NCI-H1048 (cell line): ENCODE results near the gene KLHL9.
"Not testable (repeated sequence)": the region's sequence is repeated elsewhere in the genome, so short reads cannot be mapped to it uniquely, and the experiment has no call there.

Experiments used
- DNase-seq: peaks from one replicate; lab custom pipeline; 2025; lab: John Stamatoyannopoulos, UW

KLHL9 gene, protein sequence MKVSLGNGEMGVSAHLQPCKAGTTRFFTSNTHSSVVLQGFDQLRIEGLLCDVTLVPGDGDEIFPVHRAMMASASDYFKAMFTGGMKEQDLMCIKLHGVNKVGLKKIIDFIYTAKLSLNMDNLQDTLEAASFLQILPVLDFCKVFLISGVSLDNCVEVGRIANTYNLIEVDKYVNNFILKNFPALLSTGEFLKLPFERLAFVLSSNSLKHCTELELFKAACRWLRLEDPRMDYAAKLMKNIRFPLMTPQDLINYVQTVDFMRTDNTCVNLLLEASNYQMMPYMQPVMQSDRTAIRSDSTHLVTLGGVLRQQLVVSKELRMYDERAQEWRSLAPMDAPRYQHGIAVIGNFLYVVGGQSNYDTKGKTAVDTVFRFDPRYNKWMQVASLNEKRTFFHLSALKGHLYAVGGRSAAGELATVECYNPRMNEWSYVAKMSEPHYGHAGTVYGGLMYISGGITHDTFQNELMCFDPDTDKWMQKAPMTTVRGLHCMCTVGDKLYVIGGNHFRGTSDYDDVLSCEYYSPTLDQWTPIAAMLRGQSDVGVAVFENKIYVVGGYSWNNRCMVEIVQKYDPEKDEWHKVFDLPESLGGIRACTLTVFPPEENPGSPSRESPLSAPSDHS

DNA sequence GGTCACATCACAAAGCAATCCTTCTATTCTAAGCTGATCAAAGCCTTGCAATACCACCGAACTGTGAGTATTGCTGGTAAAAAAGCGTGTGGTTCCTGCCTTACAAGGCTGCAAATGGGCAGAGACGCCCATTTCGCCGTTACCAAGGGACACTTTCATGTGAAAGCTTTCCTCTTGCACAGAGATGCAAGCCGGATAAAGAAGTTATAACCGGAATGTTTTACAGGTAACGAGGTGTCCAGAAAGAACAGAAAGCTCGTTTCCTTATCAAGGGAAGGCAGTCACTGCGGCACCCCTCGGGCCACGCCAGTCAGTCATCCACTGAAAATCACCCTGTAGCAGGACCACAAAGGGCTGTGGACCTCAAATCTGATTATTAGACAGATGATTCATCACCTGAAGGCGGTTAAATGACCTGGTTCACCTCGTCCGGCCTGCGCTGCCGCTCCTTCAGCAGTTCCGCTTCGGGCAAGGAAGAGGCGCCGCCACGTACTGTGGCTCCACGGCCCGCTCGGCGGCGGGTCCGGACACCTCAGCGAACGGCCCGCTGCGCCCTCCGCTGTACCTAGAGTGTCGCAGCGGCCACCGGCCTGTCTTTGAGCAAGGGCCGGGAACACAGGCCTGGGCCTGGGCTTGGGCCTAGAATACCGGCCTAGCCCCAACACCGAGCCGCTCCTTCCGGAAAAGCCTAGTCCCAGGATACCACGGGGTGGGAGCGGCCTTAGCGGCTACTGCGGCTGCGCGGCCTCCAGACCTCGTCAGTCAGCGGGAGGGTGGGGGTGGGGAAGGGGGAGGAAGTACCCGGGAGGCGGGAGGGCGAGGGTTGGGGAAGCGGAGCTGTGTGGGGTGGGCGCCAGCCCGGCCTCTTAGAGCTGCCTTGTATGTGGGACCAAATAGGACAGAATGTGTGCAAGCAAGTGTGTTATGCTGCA is at the start of gene KLHL9:
Gene KLHL9, minus strand, starts transcription at position 704 of the 932 bp plus-strand sequence. Its CDS starts 545 bp downstream, at position 159.
- peak; percentile 72 for DNase-seq

DNA sequence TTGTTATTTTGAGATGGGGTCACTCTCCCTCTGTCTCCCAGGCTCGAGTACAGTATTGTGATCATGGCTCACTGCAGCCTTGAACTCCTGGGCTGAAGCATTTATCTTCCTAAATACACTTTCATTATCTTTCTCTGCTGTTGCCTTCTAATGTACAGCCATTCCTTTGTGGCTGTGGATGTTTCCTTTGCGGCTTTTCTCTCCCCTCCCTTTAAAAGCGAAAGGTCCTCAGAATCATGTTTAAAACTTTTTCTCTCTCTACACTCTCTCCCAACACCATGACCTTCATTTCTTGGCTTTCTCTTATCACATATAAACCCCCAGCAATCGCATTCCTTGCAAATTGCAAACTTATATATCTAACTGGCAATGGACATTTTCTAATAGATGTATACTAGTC is 48.4 kb upstream of the KLHL9 start:
- DNase-seq: no peak

DNA sequence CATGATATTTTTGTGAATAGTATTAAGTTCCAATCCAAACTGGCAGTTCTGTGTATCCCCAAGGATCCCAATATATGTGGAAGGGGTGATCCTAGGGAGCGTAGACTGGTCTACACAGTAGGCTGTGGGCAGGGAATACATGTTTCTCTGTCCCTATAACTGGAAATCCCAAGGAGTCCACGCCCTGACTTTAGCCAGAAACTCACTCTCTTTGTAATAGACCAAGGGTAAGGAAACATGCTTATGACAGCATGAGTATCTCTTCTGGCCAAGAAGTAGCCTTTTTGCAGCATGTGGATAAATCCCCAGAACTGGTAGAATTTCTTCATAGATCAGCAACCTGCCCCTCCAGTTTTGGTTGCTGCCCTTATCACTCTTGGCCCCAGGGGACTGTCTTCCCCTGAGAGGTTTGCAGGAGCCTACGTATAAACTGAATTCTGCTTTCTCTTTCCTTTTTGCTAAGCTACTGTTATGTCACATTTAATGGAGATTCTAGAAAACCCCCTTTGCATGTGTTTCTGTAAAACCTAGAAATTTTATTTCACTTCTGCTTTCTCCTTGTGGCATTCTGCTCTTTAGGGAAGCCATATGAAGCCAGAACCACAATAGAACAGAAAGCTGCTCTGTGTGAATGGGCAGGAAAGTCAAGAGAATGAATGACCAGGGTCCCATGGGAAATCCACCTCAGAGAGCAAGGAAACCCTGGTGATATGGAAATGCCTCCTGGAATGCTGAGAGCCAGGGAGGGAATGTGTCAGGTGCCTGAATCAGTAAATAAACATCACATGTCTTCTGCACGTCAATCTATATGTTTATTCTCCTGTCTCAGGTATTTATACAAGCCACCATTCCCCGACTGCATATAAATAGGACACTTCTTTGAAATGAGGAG is 46.5 kb upstream of the KLHL9 start:
- no peak for DNase-seq

DNA sequence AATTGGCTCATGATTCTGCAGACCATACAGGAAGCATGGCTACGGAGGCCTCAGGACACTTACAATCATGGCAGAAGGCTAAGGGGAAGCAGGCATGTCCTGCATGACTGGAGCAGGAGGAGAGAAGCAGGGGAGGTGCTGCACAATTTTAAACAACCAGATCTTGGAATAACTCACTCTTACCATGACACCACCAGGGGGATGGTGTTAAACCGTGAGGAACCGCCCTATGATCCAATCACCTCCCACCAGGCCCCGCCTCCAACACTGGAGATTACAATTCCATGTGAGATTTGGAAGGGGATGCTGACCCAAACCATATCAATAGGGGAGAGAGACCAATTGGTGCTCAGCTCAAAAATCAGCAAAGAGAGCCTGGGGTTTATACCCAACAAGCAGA is 36.3 kb upstream of the KLHL9 start:
- DNase-seq: not testable (repeated sequence)

DNA sequence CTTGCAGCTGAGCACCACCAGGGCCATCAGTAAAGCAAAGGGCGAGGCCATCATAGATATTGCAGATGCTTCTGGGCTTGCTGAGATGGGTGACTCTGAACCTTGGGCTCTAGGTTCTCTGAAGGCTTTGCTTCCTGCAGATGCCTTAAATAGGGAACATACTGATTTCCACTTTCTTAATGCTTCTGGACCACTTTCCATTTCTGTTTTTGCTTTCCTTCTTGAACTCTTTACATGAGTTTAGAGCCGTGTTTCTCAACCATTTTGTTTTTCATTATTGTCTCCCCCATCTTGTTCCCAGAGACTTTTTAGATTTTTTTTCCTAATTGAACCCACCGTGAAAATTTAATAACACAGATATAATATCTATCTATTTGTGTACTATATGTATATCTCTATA is 32.8 kb upstream of the KLHL9 start, which contains the start of gene IFNA13:
Gene IFNA13, minus strand, starts transcription at position 101 of the 400 bp plus-strand sequence. Its CDS starts 47 bp downstream, at position 54.
- no peak for DNase-seq

DNA sequence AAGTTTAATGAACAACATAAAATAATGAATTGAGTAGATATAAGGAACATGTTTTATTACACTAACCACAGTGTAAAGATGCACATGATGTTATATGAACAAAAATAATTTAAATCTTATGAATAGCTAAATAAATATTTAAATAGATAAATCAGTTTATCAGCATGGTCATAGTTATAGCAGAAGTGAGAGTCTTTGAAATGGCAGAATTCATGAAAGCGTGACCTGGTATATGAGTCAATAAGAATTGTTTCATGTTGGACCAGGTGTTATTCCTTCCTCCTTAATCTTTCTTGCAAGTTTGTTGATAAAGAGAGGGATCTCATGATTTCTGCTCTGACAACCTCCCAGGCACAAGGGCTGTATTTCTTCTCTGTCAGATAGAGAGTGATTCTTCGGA is 32.0 kb upstream of the KLHL9 start:
- not testable (repeated sequence) for DNase-seq

DNA sequence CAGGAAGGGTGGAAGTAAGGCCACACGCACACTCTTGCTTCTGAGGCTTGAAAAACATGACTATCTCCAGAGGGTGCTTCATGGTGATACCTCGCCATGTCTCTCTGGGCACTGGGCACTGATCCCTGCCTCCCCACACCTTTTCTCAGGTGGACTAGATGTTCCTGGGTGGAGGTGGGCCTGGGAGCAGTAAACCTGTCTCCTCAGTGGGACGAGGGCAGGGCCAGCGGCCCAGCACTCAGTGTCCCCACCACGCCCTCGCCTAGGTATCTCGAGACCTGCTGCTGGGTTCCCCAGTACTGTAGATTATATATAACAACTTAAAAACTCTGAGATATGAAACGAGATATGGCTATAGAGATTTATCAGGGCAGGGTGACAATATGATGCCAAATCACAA is 27.1 kb upstream of the KLHL9 start:
- no peak for DNase-seq

DNA sequence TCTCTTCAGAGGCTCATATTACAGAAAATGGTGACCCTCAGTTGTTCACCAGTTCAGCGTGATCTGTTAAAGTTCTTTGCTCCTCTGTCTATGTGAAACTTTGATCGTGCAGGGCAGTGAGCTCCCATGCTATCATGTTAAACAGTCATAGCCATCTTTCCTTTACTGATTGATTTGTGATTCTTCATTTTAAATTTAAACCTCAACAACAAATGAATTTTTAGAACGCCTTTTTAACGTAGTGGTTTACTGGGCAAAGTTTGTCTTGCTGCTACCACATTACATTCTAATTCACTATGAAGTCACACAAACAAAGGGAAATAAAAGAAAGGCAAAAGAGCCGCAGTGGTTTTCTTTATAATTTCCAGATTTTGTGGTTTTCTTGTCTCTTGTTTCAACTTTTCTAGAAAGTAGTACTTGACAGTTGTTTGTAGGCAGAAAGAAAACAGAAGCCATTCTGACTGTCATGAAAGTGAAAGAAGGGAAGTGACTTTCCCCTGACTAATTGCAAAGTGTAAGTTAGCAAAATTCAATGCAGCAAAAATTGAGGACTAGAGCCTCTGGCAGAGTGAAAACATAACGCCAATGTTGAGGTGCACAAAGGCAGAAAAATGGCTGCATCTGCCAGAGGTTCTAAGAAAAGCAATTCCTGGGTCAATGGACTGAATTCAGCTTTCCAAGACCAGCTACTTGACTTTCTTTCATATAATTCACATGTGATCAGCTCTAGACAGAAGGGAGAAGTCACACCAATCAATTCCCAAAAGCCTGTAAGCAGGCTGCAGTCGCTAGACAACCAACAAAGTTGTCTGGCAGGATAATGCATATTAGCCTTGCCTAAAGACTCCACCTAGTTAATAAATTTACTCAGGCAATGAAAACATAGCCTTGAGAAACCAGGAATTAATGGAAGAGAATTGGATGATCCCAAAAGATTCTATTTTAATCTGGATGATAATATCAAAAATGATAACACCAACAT is 22.6 kb upstream of the KLHL9 start:
- no peak for DNase-seq

DNA sequence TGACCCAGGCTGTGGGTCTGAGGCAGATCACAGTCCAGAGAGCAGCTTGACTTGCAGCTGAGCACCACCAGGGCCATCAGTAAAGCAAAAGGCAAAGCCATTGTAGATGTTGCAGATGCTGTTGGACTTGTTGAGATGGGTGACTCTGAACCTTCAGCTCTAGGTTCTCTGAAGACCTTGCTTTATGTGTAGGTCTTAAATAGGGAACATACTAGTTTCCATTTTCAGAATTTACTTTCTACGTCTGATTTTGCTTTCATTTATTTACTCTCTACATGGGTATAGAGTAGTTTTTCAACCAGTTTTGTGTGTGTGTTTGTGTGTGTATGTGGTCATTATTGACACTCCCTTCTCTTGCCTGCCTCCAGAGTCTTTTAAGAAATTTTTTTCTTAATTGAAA is 15.6 kb upstream of the KLHL9 start, which contains the start of gene IFNA6:
Gene IFNA6, minus strand, starts transcription at position 101 of the 400 bp plus-strand sequence. Its CDS starts 0 bp downstream, at position 101.
- DNase-seq: no peak

DNA sequence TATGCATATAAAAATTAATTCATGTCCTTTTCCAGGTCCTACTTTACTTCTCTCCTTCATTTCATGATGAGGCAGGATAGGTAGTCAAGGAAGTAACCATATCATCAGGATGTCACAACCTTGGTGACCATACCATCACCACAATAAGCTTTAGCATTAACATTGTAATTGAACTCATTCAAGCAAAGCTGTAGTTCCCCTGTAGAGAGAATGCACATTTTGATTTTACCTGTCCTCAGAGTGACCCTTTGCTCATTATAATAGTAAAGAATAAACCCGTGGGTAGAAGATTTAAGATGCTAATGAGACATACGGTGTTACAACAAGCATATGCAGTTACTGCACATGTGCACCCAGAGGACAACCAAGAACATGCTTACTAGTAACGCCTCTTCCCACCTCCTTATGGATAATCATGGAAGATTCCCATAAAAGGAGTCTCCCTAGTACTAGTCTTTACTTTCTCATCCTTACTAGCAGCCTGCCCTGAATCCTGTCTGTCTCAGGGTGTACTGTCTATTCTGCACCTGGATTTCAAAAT is 13.3 kb upstream of the KLHL9 start:
- DNase-seq: no peak

DNA sequence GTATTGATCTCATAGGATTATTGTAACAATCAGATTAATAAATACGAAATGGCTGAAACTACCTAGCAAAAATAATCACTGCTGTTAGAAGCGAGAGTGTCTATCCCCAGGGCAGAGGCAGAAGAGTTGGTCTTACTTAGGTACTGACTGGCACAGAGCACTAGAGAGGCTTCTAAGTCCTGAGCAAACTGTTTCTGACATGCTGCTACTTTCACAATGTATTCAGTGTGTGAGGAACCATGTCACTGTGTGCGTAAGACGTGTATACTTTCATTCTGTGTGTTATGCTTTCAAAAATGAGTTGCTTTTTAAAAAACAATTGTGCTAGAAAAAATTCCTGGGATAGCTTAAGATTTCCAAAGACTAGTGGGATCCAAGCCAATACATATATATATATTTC is 5.5 kb upstream of the KLHL9 start:
- DNase-seq: no peak

DNA sequence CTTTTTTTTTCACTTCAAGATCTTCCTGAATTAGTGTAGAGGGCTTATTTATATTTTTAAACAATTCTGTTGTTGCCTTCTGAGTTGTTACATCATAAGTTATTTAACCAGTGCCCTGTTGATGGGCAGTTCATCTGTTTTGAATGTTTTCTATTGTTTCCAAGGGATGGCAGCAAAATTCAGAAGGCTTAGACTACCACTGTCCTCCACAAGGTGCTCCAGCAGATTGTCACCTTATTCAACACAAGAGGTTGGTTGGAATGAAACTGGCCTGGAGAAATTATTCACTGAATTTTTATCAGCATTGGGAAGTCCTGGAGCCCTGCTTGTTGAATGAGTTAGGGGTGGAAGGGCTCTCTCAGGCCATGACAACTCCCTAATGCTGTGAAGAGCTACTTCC is 1.3 kb upstream of the KLHL9 start:
- no peak for DNase-seq

DNA sequence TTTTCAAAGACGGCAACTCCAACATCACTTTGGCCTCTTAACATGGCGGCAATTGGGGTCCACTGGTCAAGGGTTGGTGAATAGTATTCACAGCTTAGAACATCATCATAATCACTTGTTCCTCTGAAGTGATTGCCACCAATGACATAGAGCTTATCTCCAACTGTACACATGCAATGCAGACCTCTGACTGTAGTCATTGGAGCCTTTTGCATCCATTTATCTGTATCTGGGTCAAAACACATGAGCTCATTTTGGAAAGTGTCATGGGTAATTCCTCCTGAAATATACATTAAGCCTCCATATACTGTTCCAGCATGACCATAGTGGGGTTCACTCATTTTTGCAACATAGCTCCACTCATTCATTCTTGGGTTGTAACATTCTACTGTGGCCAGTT is 2.0 kb downstream of the KLHL9 start:
- DNase-seq: no peak

DNA sequence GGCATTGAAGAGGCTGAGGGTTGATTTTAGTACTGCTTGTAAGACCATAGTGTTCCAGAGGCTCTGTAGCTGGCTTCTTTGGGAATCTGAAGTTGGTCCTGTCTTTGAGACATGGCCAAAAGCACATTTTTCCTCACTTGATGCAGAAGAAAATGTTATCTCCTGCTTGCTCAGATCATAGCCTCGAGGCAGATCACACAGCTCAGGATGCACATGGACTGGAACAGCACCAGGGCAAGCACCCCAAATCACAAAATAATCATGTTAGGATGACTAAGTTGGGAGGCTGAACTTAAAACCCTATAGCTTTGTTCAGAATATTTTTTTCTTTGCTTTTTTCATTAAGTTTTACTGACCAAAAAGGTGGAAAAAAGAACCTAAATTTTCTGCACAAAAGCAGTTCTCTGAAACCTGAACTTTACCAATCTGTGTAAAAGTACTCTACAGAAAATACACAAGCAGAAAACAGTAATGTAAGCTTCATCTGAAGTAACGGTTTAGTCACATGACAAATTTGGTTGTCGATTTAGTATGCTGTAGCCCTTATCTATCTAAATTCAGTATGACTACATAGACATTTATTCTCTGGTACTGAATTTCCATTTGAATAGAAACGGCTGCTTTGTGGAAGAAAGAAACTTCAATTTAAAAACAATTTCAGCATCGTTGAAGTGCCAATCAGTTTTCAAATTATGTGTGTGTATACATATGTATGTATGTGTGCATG is 3.4 kb downstream of the KLHL9 start:
- no peak for DNase-seq

DNA sequence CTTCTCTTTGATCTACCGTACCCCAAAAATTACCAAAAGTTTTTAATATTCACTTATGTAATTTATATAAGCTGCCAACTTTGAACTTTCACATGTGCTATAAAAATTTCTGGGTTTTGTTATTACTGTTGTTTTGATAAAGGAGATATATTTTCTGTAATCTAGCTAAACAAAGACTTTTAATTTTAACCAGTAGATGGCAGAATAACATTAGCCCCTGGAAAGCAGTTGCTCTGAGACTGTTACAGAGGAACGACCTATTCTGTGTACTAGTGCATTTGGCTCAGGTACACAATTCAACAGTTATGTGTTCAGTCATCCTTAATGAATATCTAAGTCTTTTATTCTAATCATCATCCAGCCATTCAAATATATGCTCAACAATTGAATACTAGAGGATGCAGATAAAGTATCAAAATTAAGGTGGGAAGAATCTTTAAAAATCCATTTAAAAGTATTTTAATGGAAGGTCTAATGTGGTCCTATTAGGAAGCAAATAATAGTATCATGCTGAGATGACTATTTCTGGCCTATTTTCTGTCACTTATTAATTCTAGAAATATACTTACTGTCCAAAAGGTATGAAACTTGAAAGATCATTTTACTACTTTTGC is 8.6 kb downstream of the KLHL9 start:
- DNase-seq: no peak

DNA sequence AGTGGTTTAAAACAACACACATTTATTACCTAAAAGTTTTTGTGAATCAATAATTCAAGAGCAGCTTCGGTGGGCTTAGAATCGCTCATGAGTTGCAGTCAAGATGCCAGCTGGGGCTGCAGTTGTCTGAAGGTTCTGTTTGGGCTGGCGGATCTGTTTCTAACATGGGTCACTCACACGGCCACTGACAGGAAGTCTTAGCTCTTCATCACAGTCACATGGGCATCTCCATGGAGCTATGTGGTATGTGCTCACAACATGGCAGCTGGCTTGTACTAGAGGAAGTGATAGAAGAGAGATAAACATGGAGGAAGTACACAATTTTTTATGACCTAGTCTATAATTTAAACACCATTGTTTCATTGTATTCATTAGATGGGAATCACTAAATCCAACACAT is 11.2 kb downstream of the KLHL9 start:
- no peak for DNase-seq

DNA sequence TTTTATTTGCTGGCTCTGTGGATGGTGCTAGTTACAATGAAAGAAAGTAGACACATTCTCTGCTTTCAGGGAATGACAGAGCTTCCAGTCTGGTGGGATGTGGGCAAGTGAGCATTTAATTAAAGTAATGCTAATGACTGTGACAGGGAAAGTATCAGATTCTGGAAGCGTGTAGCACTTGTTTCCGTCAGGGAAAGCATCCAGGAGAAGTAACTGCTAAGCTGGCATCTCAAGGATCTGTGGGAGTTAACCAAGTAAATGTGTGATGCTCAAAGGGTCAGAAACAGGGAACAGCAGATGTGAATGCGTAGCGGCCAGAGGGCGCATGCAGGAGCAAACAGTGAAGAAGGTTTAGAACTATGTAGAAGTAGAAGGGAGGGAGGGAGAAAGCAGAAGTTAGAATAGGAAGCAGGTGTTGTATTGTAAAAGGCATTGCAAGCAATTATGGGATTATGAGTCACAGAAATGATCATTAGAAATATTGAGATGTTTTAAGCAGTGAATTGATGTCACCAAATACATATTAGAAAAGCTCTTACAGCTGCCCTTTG is 12.2 kb downstream of the KLHL9 start:
- no peak for DNase-seq

DNA sequence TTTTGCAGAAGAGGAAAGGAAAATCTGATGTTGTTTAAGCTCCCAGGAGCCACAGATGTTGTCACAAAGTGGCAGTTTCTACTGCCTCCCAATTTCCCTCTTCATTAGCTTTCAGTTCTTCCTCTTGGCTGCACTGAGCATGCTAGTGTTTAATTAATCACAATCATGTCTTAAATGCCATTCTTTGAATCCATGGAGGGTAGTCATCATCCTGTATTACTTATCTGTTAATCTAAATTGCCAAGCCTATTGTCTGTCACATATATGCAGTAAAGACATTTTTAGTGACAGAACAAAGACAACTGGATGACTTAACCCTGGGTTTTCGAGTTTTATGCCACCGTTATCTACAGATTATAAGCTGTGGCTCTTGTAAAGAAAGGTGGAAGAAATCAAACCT is 14.7 kb downstream of the KLHL9 start:
- no peak for DNase-seq
